Measurements from ENCODE around the gene YWHAE.

- TF ChIP-seq CTCF (IDR thresholded peaks at IDR 0.05 in 8 of 11, conservative IDR thresholded peaks at IDR 0.05 in 3 of 11) = no peak
- no peak for TF ChIP-seq POLR2A (IDR thresholded peaks at IDR 0.05)
Measured at GRCh38 chr17:1412185-1413110, 12.4 kb upstream of the YWHAE start.

All from spleen (tissue), 7 donors.